Gastrocnemius medialis (tissue), 4 donors: ENCODE data around the gene KIF26B.

Experiments
- CTCF ChIP-seq, 5 experiments: fragments of 450-650 bp in 3 of 5; fragments of 200-600 bp in 2 of 5; sonication (generic) in 2 of 5; IDR thresholded peaks in 4 of 5; conservative IDR thresholded peaks in 1 of 5; 1 replicate in 4 of 5; 2 replicates in 1 of 5; pipeline ENCODE4 v1.5.1; 2016 to 2019; ENCODE audit warnings: antibody characterized with exemption in 5 of 5, mild to moderate bottlenecking in 3 of 5, moderate library complexity in 3 of 5
- POLR2A ChIP-seq, 2 donors: fragments of 450-650 bp; IDR thresholded peaks; one replicate each; pipeline ENCODE4 v1.6.1; 2017; ENCODE audit warnings: antibody characterized with exemption in 2 of 2, mild to moderate bottlenecking in 2 of 2, moderate library complexity in 2 of 2

- no peak for TF ChIP-seq CTCF (IDR thresholded peaks at IDR 0.05 in 4 of 5, conservative IDR thresholded peaks at IDR 0.05 in 1 of 5)
- TF ChIP-seq POLR2A (IDR thresholded peaks at IDR 0.05) = no peak
These were observed 55.1 kb downstream of the KIF26B start for GRCh38 chr1:245209658-245210435.
